ENCODE measurements around the gene BUB1B.

Gene BUB1B

DNA sequence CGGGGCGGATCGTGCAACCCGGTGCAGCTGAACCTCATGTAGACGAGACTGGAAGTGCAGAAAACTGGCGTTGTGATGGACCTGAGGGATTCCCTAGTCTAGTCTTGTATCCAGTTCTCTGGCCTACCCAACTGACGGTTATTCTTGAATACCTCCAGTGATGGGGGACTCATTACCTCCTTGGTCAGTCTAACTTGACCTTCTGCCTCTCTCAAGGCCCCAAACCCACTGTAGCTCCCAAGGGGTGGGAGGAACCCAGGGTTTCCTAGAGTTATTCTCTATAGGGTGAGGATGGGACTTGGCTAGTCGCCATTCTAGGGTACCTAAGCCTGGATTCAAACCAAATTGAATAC lies 89.4 kb downstream of the BUB1B start:
- Mint-ChIP-seq H3K9me3 (no peaks in the 10 kb centered on the region), H3K27me3 (peaks cover 45% of the 10 kb centered on the region), H3K27ac (no peak overlapping the region), H3K4me1 (peaks cover 17% of the 10 kb centered on the region), H3K4me3 (no peak overlapping the region)
- DNase-seq = no peak
- ATAC-seq = no peak

DNA sequence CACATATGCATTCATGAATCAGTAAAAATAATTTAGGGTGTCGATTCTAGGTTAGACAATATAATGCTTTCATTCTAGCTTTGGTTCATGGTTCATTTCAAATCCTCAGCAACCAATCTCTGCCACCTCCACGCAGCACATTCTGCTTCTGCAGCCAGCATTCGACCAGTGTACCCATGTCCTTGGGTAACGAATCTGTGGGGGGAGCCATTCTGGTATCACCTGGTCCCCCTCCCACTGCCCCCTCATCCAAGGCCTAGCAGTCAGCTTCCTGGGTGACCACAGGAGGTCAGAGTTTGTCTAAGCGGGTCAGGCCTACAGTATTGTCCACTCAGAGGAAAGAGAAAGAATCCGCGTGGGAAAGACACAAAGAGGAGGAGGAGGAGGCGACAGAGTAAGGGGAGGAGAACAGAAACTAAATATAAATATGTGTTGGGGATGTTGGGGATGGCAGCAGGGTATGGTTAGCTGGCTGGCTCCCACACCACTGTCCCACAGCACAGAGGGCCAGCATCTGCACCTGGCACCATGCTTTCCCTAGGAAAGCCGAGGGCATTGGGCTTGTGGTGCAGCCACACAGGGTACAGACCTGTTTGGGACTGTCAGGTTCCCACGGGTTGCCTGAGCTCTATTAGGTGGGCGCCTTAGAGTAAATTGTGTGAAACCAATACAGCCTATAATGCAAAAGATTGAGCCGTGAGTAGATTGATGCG lies 90.1 kb downstream of the BUB1B start:
- no peak for DNase-seq
- H3K27me3 Mint-ChIP-seq = peaks cover 46% of the 10 kb centered on the region
- no peaks in the 10 kb centered on the region for H3K9me3 Mint-ChIP-seq
- peaks cover 12% of the 10 kb centered on the region for H3K4me1 Mint-ChIP-seq
- ATAC-seq = no peak
- peak overlapping the region in 1 of 2 donors; percentile 26 for H3K4me3 Mint-ChIP-seq
- no peak overlapping the region for H3K27ac Mint-ChIP-seq

DNA sequence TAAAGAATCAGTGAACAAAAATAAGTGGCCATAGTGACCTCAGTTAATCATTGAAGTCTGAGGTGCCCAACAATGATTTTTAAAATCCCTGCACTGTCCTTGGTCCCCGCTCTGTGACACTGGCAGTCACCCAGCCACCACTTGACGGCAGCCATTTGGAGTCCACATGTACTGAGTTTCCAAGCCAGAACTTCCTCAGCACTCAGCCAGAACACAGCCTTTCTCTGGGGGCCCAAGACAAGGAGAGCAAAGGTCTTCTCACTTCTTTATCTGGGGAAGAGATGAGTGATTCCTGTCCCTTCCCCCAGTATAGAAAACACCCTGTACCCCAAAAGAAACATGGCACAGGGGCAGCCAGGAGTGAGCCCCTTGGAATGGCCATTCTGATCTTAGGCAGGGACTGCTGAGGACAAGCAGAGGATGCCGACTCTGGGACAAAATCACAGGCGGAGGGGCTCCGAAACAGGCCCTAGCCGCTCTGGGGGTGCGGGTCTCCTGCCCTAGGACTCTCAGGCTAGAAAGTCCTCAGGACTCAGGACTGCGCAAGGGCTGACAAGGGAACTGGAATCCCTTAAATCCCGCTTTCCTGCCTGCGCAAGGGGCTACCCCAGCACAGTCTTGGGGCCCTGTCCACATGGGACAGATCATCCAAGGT lies 90.7 kb downstream of the BUB1B start:
- DNase-seq (no peak), ATAC-seq (no peak)
- peaks cover 46% of the 10 kb centered on the region for H3K27me3 Mint-ChIP-seq
- peak overlapping the region in 1 of 2 donors; percentile 26 for H3K4me3 Mint-ChIP-seq
- H3K4me1 Mint-ChIP-seq = peaks cover 12% of the 10 kb centered on the region
- H3K9me3 Mint-ChIP-seq = no peaks in the 10 kb centered on the region
- H3K27ac Mint-ChIP-seq = no peak overlapping the region

- Mint-ChIP-seq H3K9me3 (no peaks in the 10 kb centered on the region), H3K4me1 (peaks cover 12% of the 10 kb centered on the region), H3K4me3 (peak overlapping the region in 1 of 2 donors; percentile 38), H3K27ac (no peak overlapping the region), H3K27me3 (peaks cover 46% of the 10 kb centered on the region)
- ATAC-seq (no peak), DNase-seq (no peak)
Measured at GRCh38 chr15:40252141-40252437, 91.2 kb downstream of the BUB1B start.

- Mint-ChIP-seq H3K9me3 (no peaks in the 10 kb centered on the region), H3K27ac (no peak overlapping the region), H3K4me3 (peak overlapping the region; percentile 78 to 82), H3K27me3 (peaks cover 46% of the 10 kb centered on the region), H3K4me1 (peaks cover 12% of the 10 kb centered on the region)
- DNase-seq (peak in 1 of 2 donors; percentile 28), ATAC-seq (peak; percentile 63)
Measured at GRCh38 chr15:40252438-40253166, 91.7 kb downstream of the BUB1B start.

DNA sequence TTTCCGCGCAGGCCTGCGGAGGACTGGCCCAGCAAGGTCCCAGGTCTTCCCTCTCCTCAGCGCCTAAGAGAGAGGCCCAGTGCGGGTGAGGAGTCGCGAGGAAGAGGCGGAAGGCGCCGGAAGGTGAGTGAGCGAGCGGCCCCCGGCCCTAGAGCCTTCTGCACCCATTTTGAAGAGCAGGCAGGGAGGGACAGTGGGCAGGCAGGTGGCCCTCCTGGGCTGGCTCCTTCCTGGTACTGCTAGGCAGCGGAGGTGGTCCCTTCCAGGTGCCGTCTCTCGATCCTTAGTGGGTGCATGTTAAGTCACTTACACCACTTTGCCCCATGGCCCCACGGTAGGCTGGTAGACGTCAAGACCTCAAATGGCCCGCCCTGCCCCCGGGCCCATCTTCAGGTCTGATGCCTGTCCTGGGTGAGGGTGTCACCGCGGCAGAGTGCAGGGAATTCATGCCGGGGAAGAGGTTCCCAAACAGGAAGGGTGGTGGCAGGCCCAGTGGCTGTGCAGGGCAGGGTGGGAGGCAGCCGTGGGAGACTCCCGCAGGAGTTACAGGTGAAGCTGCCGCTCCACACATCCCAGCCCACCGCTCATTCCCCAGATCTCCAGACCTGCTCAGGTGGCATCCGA lies 92.4 kb downstream of the BUB1B start:
- Mint-ChIP-seq H3K27me3 (peaks cover 48% of the 10 kb centered on the region), H3K4me1 (peaks cover 12% of the 10 kb centered on the region), H3K4me3 (peak overlapping the region; percentile 78 to 82), H3K9me3 (no peaks in the 10 kb centered on the region), H3K27ac (no peak overlapping the region)
- no peak for DNase-seq
- ATAC-seq = peak; percentile 47

GRCh38 chr15:40254452-40254851 lies 93.6 kb downstream of the BUB1B start:
- ATAC-seq (no peak), DNase-seq (no peak)
- H3K4me3 Mint-ChIP-seq = no peak overlapping the region
- H3K27ac Mint-ChIP-seq = no peak overlapping the region
- H3K27me3 Mint-ChIP-seq = peaks cover 56% of the 10 kb centered on the region
- no peaks in the 10 kb centered on the region for H3K9me3 Mint-ChIP-seq
- peaks cover 12% of the 10 kb centered on the region for H3K4me1 Mint-ChIP-seq

GRCh38 chr15:40255033-40255432 lies 94.2 kb downstream of the BUB1B start:
- DNase-seq (no peak), ATAC-seq (no peak)
- peaks cover 56% of the 10 kb centered on the region for H3K27me3 Mint-ChIP-seq
- peaks cover 12% of the 10 kb centered on the region for H3K4me1 Mint-ChIP-seq
- H3K4me3 Mint-ChIP-seq = no peak overlapping the region
- H3K27ac Mint-ChIP-seq = no peak overlapping the region
- no peaks in the 10 kb centered on the region for H3K9me3 Mint-ChIP-seq

- no peak overlapping the region for H3K27ac Mint-ChIP-seq
- peak; percentile 40 for ATAC-seq
- H3K4me3 Mint-ChIP-seq = no peak overlapping the region
- H3K27me3 Mint-ChIP-seq = peaks cover 43% of the 10 kb centered on the region
- H3K4me1 Mint-ChIP-seq = peaks cover 12% of the 10 kb centered on the region
- no peaks in the 10 kb centered on the region for H3K9me3 Mint-ChIP-seq
- DNase-seq = no peak
Measured at GRCh38 chr15:40256638-40257235, 95.9 kb downstream of the BUB1B start.

DNA sequence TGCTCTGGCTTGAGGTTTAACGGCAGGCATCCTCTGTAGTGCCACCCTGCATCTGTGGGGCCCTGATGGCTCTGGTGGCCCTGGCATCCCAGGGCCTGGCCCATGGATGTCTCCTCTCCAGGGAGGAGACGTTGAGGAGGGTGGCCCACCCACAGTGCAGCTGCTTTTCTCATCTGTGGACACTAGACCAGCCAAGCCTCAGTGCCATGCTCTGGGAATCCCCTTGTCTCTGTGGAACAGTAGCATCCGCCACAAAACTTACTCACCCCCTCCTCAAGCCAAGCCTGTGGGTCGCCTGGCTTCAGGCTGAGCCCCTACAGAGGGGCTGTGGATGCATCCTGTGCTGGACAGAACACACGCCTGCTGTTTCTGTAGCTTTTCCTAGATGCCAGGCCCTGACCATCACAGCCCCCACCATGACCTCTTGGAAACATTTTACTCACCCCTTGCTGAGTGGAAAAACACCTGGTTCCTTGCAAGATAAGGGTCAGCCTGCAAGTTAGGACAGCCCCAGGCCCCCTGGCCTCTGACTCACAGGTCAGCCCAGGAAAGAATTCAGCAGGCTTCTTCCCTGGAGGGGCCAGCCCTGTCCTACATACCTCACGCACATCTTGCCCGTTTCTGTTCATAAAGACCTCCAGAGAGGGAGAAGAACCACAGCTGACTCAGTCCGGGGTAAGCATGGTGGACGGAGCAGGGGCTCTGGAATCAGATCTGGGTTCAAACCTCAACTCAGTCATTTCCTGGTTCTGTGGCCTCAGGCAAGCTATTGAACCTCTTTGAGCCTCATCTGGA lies 97.0 kb downstream of the BUB1B start:
- no peak overlapping the region for H3K4me3 Mint-ChIP-seq

GRCh38 chr15:40258544-40258943 lies 97.7 kb downstream of the BUB1B start:
- Mint-ChIP-seq H3K27ac (no peak overlapping the region), H3K27me3 (peaks cover 28% of the 10 kb centered on the region), H3K4me1 (peaks cover 3% of the 10 kb centered on the region)

More for the DNA sequence above, 97.0 kb downstream of the BUB1B start:
- Mint-ChIP-seq H3K9me3 (no peaks in the 10 kb centered on the region), H3K4me1 (peaks cover 10% of the 10 kb centered on the region), H3K27ac (no peak overlapping the region), H3K27me3 (peaks cover 35% of the 10 kb centered on the region)
- ATAC-seq = no peak
- no peak for DNase-seq

DNA sequence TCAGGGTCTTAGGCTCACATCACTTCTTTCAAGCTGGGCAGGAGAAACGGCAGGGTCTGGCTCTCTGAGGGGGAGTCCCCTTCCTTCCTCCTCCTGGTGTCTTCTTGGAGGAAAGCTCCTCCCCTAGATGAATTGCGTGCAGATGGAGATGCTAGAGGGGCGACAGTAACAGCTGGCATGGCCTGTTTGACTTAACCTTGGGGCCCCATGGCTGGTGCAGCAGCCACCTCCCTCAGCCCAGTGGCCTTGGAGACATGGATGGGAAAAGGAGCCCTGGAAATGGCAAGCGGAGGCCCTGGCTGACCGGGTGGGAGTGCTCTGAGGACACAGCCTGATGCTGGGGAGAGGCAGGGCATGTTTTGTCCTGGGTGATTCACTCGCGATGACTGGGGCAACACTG lies 98.2 kb downstream of the BUB1B start:
- Mint-ChIP-seq H3K27me3 (peaks cover 23% of the 10 kb centered on the region), H3K4me1 (no peaks in the 10 kb centered on the region), H3K4me3 (no peak overlapping the region), H3K9me3 (no peaks in the 10 kb centered on the region), H3K27ac (no peak overlapping the region)
- DNase-seq = no peak
- ATAC-seq = no peak

More at GRCh38 chr15:40258544-40258943, 97.7 kb downstream of the BUB1B start:
- Mint-ChIP-seq H3K9me3 (no peaks in the 10 kb centered on the region), H3K4me3 (no peak overlapping the region)
- DNase-seq = no peak
- ATAC-seq = no peak

- Mint-ChIP-seq H3K4me3 (no peak overlapping the region), H3K4me1 (no peaks in the 10 kb centered on the region), H3K27ac (no peak overlapping the region), H3K27me3 (peaks cover 8% of the 10 kb centered on the region), H3K9me3 (no peaks in the 10 kb centered on the region)
- DNase-seq (no peak), ATAC-seq (no peak)
Measured at GRCh38 chr15:40263024-40263754, 102.3 kb downstream of the BUB1B start.

GRCh38 chr15:40264321-40265153 lies 103.7 kb downstream of the BUB1B start:
- Mint-ChIP-seq H3K27me3 (no peaks in the 10 kb centered on the region), H3K4me1 (no peaks in the 10 kb centered on the region), H3K9me3 (no peaks in the 10 kb centered on the region), H3K27ac (no peak overlapping the region), H3K4me3 (no peak overlapping the region)
- no peak for DNase-seq
- ATAC-seq = no peak

All from stimulated activated naive CD8-positive, alpha-beta T cell treated with anti-CD3 and anti-CD28 coated beads, Interleukin-15, amount 100 ng/mL, for 72 hours (primary cell).